NCI-H2196 treated with DMSO at 0.1 percent for 48 hours (cell line): ENCODE measurements around the gene PLEKHH1.
"Not testable (repeated sequence)": the region's sequence is repeated elsewhere in the genome, so short reads cannot be mapped to it uniquely, and the experiment has no call there.

Experiments used
- DNase-seq: peaks from one replicate; lab custom pipeline; 2025; ENCODE audit not compliant: unreplicated experiment; lab: John Stamatoyannopoulos, UW

The PLEKHH1 gene

DNA sequence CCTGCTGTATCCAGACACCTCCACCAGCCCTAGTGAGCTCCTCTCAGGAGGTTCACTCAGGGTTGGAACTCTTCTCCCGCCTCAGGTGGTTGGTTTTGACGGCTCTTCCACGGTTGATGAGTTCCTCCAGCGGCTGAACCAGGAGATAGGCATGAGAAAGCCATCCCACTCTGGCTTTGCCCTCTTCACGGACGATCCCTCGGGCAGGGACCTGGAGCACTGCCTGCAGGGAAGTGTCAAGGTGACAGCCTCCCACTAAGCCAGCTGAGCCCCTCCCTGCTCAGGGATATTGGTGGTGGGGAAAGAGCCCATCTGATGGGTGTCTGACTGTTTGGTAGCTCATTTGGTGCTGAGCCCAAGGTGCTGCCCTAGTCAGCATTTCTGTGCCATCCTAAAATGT, 46.5 kb downstream of the PLEKHH1 start:
- DNase-seq: no peak

DNA sequence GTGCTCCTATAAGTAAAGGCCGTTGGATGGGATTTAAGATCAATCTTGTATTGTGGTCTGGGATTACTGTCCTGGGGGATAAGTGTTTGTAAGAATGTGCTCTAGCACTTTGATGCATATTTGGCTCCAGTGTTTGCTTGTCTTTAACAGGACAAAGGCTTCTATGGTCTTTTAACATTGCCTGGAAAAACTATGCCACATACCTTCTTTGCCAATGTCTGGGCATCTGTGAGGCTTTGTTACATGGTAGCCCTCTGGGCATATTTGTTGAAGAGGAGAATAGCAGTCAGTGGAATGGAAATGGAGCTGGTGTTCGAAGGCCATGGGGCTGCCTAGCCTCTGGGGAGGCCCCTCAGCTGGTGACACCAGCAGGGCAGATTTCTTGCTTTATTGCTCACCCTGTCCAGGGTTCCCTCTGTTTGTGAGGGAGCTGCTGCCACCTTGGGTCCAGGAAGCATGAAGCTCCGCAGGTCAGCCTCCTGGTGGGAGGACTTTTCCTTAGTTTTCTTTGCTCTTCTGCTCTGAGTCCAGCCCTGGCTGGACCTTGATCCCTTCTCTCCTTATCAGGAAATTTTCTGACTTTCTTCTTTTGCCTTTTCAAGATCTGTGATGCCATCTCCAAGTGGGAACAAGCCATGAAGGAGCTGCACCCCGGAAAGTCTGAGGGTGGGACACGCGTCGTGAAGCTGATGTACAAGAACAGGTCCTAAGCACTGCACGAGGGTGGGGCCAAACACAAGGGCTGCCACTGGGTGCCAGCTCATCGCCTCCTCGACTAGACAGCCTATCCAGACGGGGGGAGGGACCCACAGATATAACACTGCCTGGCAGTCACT, 47.5 kb downstream of the PLEKHH1 start:
- DNase-seq: no peak

DNA sequence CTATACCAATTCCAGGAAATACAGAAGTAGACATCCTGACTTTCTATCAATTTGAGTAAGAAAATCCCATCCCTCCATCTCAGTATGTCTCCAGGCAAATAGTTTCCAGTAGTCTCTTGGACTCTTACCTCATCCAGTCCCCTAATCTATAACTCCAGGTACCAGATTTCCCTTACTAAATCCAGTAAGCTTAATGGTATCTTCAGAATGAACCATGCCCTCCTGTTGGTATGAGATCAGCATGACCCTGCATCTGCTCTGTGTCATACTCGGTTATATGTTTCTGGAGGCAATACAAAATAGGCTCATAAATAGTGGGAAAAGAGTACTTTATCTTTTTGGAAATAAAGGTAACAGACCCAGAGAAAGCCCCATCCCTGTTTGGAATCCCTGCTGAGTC, 48.6 kb downstream of the PLEKHH1 start:
- no peak for DNase-seq

DNA sequence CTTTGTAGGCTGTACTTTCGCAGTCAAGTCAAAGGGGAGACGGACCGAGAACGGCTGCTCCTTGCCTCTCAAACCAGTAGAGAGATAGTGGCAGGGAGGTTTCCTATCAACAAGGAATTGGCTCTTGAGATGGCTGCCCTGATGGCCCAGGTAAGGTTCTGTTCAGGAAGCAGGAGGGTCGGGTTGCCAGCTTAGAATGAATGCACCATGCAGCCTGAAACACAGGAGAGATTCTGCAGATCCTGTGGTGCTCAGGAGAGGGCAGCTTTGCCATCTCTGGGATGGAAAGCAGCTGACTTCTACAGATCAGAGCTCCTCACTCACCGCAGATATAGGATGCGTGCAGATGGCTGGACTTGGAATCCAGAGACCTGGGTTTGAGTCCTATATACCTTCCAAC, 49.0 kb downstream of the PLEKHH1 start:
- no peak for DNase-seq

DNA sequence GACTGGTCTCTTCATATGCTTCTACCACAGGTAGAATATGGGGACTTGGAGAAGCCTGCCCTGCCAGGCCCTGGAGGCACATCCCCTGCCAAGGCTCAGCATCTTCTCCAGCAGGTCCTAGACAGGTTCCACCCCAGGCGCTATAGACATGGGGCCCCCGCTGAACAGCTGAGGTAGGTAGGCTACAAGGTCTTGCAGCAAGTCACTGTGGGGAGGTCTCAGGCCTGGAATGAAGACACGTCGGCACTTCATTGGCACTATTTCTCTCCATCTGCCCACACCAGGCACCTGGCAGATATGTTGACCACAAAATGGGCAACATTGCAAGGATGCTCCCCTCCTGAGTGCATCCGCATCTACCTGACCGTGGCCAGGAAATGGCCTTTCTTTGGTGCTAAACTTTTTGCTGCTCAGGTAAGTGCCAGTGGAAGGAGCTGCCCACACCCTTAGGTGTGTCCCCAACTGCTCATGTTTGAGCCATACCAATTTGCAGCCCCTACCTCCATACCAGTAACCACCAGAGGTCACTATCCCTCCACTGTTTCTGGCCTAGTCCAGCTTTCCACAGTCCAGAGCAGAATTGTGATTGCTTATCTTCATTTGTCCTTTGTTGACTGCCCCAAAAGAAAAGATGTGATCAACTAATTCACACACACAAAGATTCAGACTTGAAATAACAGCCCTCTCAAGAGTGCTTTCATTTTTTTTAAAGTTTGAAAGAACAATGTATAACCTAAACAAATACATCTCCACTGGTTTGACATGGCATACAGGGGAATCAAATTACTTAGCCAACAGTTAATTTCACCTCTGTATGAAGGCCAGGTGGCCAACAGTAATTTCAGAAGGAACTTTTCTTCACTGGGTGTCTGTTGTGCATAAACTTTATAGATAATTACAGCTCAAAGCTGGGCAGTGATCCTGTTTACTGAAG, 50.9 kb downstream of the PLEKHH1 start:
- no peak for DNase-seq

DNA sequence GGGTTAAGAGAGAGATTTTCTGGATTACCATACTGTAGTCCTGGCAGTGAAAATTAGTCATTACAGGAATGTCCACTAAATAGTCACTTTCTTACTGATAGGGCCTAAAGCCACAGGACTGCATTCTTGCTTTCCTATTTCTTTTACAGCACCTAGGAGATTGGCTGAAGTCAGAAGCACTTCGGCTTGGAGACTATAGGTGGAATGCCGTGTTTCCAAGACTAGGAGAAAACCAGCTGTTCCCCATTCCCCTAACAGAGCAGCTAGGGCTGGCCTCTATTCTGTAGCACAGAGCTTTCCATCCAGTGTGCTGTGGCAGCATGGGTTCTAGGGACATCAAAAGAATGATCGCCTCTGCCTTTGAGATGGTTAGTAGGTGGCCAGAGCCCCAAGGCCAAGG, 51.9 kb downstream of the PLEKHH1 start:
- DNase-seq: no peak

DNA sequence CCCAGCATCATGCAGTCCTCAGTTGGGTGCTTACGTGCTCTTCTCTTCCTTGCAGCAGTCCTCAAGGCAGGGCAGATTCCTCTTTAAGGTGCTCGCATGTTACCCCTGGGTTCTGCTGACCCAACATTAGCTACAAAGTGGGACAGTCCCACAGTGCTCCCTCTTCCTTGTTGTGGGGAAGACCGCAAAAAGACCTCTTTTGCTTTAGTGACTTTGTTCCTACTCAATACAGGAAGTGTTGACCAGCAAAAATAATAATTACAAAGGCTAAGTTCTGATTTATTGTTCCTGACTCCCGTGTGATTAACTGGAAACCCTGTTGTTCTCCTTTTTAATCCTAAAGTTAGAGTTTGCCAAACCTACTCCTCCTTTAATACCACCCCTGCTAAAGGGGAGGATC, 53.3 kb downstream of the PLEKHH1 start:
- DNase-seq: no peak

DNA sequence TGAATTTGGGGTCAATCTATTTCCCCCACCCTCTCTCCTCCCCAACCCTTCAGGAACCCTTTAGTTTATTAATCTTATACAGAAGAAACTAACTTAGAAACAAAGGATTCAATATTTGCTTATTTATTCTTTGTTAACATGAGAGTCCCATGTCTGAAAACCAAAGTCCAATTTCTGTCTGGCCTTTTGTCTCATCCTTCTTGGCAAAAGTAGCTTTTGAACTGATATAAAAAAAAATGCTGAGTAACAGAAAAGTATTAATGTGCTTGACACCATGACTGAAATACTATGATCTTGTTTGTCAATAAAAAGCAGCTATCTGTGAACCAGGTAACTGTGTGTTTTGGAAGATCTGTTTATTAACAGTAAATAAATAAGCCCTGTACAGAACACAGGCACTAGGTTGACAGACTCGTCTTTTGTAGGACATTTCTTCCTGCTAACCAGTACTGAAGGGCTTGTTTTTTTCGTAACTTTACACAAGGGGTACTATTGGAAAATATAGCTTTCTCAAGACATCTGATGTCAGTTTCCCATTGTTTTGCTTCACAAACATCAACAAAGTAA, 56.2 kb downstream of the PLEKHH1 start:
- no peak for DNase-seq

DNA sequence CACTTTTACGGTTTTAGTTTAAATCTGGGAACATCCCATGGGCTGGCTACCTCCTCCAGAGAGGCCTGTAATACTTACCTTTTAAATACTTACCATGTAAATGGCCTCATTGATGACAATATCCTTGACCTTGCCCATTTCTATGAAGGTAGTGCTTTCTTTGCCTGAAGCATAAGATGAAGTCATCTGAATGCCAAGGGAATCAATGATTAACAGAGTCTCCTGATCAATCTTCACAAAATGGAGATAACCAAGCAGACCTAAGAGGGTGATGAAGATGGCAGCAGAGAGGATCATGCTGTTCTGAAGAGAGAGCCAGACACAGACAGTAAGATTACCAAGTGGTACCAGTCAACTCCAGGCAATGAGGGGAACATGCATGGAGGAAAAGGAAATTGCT, 60.6 kb downstream of the PLEKHH1 start:
- DNase-seq: not testable (repeated sequence)

DNA sequence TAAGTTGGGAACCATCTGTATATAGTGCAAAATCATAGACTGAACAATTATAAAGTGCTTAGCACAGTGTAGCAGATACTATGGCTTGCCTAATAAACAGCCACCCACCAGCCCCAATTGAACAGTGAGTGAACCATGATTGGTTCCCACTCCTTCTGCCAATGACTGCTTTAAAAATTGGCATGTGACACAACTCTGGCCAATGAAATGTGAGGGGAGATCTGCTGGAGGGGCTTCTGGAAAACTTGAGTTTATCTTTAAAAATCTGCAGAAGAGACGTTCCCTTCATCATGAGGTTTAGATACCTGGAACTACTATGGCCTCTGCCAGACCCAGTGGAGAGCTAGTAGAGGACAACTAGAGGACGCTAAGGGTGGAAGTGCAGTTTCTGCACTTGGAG, 62.3 kb downstream of the PLEKHH1 start:
- DNase-seq: no peak

DNA sequence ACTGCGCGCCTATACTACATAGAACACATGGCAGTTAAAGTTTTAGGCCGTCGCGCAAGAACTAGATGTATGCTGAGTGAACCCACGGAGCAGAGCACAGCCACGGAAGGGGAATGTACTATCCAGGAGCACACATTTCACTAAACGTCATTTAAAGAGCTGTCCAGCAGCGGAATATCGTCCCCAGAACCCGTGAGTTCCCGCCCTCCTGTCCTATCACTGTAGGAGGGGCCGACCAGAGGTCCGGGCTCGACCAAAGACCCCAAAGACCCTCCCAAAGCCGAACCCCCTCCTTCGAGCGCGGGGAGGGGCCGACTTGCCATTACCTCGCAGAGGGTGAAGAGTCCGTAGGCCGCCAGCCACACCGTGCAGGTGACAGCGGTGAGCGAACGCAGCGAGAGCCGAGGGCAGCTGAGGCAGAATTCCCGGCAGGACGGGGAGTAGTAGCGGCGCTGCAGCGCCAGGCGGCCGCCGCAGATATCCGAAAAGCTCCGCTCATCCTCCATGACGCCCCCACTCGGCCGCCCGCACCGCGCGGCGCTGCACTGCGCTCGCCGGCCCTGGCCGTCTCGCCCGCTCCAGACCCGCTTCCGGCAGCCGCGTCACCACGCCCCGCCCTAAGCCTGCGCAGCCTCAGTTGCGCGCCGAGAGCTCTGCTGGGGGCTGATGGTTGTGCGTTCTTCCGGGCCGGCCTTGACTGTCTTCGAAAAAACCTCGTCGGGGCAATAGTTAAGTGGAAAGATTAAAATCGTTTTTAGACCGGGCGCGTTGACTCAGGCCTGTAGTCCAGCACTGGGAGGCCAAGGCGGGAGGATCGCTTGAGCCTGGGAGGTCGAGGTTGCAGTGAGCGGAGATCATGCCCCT, 66.8 kb downstream of the PLEKHH1 start, which contains the start of gene PIGH:
TSS of gene PIGH (minus strand) at position 571 of the 864 bp plus-strand sequence. CDS start at position 506, 65 bp downstream.
- DNase-seq: peak; percentile 71

DNA sequence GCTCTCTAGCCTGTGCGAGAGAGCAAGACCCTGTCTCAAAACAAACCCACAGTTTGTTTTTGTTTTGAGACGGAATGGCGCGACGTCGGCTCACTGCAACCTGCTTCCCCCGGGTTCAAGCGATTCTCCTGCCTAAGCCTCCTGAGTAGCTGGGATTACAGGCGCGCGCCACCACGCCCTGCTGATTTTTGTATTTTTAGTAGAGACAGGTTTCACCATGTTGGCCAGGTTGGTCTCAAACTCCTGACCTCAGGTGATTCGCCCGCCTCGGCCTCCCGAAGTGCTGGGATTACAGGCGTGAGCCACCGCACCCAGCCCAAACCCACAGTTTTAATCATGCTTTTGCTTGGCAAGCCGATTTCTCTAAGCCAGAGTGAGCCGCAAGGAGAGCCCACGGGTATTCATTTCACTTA, 67.5 kb downstream of the PLEKHH1 start:
- not testable (repeated sequence) for DNase-seq

DNA sequence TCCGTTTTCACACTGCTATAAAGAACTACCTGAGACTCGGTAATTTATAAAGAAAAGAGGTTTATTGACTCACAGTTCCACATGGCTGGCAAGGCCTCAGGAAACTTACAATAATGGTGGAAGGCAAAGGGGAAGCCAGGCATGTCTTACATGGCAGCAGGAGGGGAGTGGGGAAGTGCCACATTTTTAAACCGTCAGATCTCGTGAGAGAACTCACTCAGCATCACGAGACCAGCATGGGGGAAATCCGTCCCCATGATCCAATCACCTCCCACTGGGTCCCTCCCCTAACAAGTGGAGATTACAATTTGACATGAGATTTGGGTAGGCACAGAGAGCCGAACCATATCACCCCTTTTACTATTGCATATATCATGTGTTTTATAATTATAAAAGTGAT, 69.0 kb downstream of the PLEKHH1 start:
- DNase-seq: no peak

DNA sequence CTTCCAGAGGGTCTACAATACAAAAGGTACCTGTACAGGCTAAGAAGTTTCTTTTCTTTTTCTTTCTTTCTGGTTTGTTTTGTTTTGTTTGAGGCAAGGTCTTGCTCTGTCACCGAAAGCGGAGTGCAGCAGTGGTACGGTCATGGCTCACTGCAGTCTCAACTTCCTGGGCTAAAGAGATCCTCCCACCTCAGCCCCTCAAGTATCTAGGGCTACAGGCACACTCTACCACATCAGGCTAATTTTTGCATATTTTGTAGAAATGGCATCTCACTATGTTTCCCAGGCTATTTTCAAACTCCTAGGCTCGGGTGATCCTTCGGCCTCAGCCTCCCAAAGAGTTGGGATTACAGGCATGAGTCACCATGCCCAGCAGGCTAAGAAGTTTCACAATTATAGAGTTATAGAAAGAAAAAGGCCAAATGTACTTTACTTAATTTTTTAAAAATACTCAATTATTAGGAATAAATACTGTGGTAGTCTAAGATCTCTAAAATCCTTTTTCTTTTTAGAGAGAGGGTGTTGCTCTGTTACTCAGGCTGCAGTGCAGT, 70.0 kb downstream of the PLEKHH1 start:
- DNase-seq: no peak

DNA sequence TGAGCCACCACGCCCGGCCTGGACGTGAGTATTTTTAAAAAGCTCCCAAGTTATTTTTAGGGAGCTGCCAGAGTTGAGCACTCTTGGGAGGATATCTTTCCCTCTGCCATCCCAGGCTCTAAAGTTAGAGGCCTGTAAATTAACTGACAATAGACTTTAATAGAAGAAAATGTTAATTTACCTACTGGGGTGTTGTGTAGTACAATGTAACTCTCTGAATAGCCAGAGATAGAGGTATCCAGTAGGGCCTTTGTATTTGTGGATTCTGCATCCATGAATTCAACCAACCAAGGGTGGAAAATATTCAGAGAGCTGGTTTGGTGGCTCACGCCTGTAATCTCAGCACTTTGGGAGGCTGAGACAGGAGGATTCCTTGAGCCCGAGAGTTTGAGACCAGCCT, 74.6 kb downstream of the PLEKHH1 start:
- no peak for DNase-seq

DNA sequence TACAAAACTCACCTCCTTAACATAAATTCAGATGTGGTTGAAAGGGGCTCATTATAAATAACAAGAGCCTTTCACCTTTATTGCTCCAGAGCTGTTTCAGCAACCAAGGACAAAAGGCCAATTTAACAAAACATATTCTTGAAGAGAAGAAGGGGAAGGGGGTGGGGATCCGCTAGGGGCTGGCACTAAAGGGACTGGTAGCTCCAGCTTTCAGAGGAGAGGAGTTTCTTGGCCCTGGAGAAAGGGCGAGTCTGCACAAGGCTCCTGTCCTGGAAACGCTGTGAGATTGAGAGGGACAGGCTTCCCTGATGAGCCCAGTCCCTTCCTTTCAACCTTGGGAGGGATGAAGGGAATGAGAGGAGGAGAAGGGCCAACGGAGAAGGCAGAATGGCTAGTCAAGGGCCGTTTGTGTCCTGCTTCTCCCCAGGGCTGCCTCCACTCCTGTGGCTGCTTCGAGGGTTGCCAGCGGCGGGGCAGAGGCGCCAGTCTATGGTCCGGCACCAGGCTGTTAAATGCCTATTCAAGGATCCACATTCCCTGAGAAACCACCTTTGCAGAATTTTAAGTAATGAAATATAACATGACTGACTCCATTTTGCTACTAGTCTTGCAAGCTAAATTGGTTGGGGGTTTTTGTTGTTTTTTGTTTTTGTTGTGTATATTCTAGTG, 76.7 kb downstream of the PLEKHH1 start:
- no peak for DNase-seq

DNA sequence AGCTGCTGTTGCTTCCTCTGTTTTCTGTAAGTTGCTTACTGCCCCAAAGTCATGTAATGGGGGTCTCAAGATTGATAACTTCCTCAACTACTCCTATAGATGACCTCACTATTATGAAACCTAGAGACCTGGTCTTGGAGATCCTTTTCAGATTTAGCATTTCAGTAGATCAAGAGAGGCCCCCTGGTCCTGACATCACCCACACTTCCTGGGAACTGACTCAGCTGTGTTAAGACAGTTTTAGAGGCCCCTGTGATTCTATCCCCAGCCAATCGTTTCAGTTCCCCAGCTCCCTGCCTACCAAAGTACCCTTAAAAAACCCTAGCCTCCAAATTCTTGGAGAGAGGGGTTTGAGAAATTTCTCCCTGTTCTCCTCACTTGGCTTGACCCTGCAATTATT, 77.4 kb downstream of the PLEKHH1 start:
- no peak for DNase-seq

DNA sequence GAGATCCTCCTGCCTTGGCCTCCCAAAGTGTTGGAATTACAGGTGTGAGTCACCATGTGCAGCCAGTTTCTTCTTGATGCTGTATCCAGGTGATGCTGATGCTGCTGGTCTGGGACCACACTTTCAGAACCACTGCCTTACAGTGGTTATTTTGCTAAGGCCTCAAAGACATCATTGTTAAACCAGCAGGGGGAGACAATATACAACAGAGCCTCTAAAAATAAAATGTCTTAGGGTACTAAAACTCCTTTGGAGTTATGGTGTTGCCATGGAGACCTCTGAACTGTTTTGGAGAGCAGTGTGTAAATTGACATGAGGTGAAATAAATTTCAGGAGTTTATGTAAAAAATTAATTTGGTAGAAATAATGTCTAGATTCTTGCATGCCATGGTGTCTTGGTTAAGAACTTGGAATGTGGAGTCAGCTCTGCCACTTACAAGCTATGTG, 85.5 kb downstream of the PLEKHH1 start:
- DNase-seq: peak; percentile 35

DNA sequence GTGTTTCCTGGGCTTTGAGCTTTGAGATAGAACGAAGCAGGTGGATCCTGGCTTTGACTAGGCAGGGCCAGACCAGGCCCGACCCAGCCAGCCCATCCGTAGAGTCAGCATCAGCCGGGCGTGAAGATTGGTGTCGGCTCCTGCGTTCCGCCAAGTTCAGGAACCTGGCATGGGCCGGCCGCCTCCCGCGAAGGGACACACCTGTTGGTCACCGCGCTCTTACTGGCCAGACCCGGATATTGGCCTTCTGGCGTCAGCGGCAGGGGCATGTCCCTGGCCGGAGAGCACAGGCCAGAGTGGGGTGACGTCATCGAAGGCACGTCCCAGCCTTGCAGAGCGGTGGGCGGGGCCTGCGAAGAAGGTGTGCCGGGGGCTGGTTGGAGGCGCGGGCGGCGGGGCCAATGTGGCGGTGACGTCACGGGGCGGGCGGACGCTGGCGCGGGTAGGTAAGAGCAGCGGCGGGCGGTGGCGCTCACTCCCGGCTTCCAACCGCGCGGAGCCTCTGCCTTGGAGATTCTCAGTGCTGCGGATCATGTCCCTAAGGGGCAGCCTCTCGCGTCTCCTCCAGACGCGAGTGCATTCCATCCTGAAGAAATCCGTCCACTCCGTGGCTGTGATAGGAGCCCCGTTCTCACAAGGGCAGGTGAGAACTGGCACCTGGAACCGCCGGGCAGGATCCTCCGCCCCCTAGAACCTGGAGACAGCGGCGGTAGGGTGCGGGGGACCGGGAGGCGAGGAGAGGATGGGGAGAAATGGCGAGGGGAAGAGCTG, 86.5 kb downstream of the PLEKHH1 start, which contains the start of gene ARG2:
TSS of gene ARG2 (plus strand) at position 475 of the 771 bp plus-strand sequence. CDS start at position 533, 58 bp downstream.
- peak; percentile 99 for DNase-seq
